NB4 (cell line): ENCODE results near the gene BOD1L1.

Experiments
- DNase-seq: peaks from one replicate; pipeline ENCODE4 v3.0.0; 2010; ENCODE audit warnings: low read depth
- H3K4me3 ChIP-seq: one replicate; pipeline ENCODE4 v1.5.1; 2011; ENCODE audit warnings: mild to moderate bottlenecking, low read depth, low read length, moderate library complexity
- CTCF ChIP-seq: IDR thresholded peaks from one replicate; pipeline ENCODE4 v1.5.1; 2012; ENCODE audit warnings: low read depth, low read length
- MAX ChIP-seq: IDR thresholded peaks from 2 replicates; pipeline ENCODE4 v1.6.1; 2011; ENCODE audit warnings: low read depth, low read length
- MYC ChIP-seq: IDR thresholded peaks from 2 replicates; pipeline ENCODE4 v1.6.1; 2011; ENCODE audit warnings: low read depth, low read length
- POLR2A ChIP-seq: IDR thresholded peaks from 2 replicates; pipeline ENCODE4 v1.6.1; 2011; ENCODE audit warnings: mild to moderate bottlenecking; ENCODE audit not compliant: insufficient read length; ENCODE audit errors: extremely low read depth

Gene BOD1L1

GRCh38 chr4:13537832-13538177, 89.7 kb downstream of the BOD1L1 start:
- H3K4me3 ChIP-seq: no peak overlapping the region
- DNase-seq: no peak
- TF ChIP-seq MAX: no peak
- no peak for TF ChIP-seq POLR2A
- no peak for TF ChIP-seq MYC
- no peak for TF ChIP-seq CTCF

GRCh38 chr4:13537011-13537831, 90.3 kb downstream of the BOD1L1 start:
- TF ChIP-seq CTCF (no peak), MAX (no peak), POLR2A (no peak), MYC (no peak)
- no peak overlapping the region for H3K4me3 ChIP-seq
- DNase-seq: no peak

- DNase-seq: no peak
- TF ChIP-seq POLR2A (no peak), MYC (no peak), CTCF (no peak), MAX (no peak)
- H3K4me3 ChIP-seq: no peak overlapping the region
Observed at GRCh38 chr4:13536607-13537006, 90.9 kb downstream of the BOD1L1 start.

- TF ChIP-seq MYC (no peak), CTCF (no peak), POLR2A (no peak), MAX (no peak)
- peak; percentile 64 for DNase-seq
- no peak overlapping the region for H3K4me3 ChIP-seq
Observed at GRCh38 chr4:13535708-13536361, 91.7 kb downstream of the BOD1L1 start.

- DNase-seq: no peak
- no peak overlapping the region for H3K4me3 ChIP-seq
- TF ChIP-seq MYC (no peak), POLR2A (no peak), MAX (no peak), CTCF (no peak)
Observed at GRCh38 chr4:13535118-13535517, 92.4 kb downstream of the BOD1L1 start.
